T-helper 2 cell (primary cell): ENCODE measurements around the gene ACP1.
A peak's percentile ranks its signal among the peaks of the same experiment; 100 is the strongest.

Experiments used
- DNase-seq, 5 experiments: peaks; one replicate each; pipeline versions ENCODE4 v3.0.0 to v3.0.0-alpha.2; 2012 to 2022

ACP1 gene

DNA sequence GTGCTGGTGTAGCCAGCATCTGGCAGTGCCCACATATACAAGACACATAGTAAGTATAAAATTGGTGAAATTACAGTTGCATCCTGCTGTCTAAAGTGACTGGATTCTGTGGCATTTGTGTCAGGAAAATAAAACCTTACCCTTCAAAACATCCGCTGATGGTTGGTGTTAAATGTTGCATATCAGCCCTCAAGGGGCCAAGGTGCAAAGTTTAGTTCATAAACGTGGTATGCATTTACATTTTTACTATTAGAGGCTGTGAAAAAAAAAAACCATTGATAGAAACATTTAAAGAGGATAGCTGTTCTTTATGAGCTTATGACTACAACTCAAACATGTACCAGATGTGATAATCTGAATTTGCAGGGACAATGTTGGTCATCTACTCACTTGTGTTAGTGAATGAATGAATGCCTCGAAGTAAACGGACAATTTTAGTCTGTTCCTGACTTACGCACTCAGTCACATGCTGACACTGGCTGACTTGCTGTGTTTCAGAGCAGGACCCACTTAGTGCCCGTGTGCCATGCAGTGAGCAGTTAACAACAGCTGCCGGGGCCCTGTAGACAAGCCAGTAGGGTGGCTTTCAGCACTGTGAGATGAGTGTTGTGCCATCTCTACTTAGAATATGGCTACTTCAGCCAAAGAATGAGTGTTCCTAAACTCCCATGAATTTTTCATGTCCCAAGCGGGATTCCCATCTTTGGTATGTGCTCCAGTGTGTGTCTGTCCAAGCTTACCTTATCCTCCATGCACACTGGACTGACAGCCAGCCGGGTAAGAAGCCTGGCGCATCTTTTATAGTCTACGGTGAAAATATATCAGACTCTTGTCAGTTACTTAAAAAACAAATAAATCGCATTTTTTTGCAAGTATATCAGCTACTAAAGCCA, 17.9 kb downstream of the ACP1 start:
- DNase-seq = no peak

DNA sequence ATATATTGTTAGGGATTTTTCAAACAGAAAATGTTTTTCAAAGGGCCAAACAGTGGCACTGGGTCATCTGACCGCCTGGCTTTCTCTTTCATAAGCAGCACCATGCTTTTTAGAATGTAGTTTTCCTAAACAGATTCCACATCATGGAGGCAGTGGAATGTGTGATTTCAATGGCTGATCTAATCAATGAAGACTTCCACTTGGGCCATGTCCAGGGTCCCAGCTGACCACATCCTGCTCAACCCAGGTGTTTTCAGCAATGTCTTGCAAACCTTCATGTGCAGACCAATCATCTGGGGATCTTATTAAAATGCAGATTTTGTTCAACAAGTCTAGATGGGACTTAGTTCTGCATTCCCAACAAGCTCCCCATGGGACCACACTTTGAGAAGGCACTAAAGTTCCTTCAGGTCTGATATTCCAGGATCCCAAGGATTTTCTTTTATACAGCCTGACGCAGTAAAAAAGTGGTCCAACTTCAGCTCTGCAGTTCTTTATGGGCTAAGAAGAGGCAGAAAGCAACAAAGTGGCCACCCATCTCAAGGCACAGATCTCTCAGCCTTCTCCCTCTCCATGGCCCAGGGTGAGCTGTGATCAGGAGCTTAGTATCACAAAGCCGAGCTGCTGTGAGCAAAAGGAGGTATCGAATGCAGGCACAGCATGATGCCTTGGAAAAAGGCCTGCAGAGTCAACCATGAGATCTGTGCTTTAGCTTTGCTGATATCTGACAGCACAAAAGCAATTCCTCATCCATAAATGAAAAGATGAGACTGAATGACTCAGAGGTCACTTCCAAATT, 19.4 kb downstream of the ACP1 start:
- no peak for DNase-seq

DNA sequence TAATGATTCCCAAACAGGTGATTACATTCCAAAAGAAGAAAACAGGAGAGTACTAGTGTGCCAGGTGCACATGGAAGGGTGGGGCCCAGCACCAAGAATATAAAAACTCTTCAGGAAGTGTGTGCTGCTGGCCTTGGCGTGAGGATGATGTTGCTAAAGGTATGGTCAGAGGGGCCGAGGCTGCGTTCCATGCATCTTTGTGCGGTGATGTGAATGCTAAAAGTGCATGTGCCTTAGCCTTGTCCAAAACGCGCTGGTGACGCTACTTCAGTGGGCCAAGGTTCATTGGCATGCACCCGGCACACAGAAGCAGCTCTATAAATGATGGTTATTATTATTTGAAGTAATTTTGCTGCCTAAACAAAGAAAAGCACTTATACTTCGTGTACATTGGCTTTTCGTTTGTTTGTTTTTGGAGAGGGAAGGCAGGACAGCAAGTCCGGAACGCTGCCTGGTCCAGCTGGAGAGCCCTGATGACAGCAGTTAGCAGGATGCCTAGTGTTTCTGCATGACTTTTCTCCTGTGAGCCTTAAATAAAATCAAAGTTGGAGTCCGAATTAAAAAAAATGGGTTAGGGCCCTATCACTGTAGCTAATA, 20.2 kb downstream of the ACP1 start:
- DNase-seq = no peak

DNA sequence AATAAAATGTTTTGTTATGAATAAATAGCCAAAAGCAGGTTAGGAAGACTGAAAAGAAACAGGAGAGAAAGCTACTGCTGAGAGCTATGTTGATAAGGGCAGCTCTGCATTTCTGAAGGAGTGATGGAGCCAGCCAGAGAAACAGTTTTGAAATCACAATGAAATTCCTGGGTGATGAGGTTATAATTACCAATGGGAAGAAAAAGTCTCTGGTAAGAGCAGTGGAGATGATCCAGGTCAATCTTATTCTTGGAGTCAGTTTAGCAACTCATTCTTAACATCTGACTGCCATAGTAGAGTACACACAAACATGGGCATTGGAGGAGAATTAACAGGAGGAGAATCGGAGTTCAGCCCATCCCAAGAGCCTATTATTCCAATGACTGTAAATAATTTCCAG, 20.8 kb downstream of the ACP1 start:
- DNase-seq = no peak

DNA sequence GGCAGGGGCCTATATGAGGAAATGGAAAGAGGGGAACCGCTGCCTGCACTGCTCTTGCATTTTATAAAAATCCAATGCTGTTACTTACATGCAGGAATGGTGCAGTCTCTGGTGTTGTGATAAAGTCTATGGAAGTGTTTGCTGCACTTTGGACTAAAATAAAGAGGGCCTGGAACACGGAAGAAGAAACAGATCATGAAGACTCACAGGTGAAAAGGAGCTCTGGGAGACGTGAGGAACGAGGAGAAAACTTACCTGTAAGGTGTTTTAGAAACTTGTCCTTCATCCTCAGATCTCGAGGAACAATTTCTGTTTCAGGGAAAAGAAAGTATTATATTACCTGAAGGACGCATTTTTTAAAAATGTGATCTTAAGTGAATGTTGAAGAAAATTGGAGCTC, 21.3 kb downstream of the ACP1 start:
- DNase-seq = no peak

DNA sequence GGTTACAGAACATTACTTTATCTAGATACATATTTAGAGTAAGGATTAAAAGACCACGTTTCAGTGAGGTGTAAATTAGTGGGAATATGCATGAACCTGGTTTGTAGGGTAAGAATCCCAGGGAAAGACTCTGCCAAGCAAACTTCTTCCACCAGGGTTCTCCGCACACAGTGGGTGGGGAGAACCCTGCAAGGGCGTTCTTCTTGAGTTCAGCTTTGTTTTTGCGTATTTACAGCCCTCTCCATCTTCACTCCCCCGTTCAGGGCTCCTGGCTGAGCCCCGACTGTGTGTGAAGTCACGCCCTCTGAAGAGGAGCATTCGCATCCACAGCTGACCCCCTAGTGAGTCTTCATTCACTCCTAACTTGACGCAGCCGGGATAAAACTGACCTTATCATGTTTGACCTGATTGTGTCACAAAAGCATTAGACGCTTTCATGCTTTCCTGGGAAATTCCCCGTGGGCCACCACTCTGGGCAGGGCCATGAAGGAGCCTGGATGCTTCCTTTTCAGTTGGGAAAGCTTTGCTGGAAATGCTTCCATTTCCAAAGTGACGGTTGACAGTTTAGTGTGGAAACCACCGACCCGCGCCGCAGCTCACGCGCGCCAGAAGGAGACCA, 22.1 kb downstream of the ACP1 start:
- no peak for DNase-seq

DNA sequence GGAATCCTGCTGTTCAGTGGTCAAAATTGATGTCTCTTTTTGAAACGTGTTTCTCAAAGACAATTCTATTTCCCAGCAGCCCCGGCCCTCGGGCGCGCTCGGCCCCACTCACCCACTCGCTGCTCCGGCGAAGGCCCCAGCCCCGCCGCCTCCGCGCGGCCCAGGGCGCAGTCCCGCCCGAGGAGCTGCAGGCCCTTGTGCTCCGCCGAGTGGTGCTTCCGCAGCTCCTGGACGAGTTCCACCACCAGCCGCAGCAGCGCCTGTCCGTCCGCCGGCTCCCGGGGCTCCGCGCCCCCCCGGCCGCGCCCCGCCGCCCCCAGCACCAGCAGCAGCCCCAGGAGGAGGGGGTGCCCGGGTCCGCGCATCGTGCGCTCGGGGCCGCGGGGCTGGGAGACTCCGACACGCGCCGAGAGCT, 22.7 kb downstream of the ACP1 start:
- peak in 1 of 5 experiments; percentile 36 for DNase-seq

DNA sequence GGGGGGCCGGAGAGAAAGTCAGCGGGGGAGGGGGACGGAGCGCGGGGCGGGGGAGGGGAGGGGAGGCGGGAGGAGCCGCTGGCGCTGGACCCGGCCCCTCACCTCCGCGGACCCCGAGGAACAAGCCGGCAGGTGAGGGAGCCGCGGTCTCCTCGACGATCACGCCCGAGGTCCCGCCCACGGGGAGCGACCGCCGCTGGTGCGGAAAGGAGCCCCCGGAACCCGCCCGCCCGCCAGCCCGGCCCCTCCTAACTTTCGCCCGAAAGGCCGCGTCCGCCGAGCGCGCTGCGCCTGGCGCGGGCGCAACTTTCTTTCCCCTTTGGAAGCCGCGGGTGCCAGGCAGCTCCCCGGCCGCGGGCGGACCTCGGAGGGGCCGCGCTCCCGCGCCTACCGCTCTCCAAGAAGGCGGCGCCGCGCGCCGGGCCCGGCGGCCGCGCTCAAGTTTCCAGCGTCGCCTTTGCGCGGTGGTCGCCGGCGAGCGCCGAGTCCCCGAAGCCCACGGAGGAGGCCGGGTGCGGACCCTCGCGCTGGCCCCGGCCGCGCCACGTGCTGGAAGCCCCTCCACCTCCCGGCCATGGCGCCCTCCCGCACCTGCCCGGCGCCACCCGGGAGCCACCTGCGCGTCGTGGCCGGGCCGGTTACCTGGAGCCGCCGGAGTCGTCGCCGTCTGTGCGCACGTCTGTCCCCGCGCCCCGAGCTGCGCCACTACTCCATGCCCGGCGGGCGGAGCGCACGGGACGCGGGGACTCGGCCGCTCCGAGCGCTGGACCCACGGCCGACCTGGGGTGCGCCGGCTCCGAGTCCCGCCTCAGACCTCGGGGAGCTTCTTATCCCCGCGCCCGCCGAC, 23.4 kb downstream of the ACP1 start, which contains the start of gene ALKAL2:
Gene ALKAL2, minus strand, starts transcription at position 181 of the 847 bp plus-strand sequence. CDS start 256 bp downstream, outside the sequence.
- peak in 1 of 5 experiments; percentile 38 for DNase-seq

DNA sequence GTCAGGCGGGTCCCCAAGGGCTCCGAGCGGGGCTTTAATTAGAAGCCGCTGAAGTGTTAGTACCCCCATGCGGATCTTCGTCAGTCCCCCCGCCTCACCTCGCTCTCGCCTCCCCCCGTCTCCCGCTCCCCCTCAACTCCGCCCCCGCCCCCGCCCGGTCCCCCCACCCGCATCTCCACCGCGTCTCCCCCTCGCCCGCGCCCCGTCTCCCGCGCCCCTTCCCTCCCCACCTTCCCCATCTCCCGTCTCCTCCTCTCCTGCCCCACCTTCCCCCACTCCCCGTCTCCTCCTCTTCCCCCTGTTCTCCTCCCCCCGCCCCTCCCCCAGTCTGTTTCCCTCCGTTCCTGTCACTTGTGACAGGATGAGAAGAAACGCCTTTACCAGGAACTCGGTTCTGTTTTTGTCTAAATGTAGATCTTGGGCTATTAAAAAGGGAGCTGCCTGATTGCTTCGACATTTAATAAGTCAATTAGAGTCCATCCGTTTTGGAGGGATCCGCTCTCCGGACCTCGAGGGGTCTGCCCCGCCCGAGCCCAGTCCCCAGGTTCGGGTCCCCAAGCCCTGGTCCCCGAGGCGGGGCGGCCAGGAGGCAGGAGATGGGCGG, 24.1 kb downstream of the ACP1 start:
- no peak for DNase-seq

DNA sequence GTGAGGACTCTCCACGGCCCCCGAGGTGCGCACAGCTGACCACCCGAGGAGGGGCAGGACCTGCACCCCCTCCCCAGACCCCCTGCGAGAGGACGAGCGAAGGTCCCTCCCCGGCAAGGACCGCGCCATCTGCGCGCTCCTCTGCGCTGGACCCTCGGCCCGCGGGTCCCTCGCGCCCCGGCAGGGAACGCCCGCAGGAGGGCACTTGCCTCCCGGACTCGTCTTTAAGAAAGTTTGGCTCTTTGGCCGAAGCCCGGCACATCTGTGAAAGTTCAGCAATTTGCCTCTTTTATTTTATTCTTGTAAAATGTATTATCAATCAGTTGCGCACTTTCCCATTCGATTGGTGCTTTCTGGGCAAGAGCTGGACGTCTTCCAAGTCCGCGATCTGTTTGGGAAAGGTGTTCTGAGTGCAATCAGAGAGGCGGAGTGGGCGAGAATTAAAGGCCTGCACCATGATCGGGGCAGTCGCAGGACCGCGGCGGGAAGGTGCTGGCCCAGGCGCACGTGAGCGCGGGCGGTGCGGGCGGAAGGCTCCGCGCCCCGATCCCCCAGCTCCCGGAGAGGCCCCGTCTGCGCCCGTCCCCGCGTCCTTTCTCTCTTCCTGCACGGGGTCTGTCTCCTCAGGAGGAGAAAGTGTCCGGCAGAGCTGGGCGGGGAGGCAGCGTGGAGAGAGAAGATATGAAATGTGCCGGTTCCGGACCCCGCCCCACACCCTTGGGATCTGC, 24.8 kb downstream of the ACP1 start:
- no peak for DNase-seq

DNA sequence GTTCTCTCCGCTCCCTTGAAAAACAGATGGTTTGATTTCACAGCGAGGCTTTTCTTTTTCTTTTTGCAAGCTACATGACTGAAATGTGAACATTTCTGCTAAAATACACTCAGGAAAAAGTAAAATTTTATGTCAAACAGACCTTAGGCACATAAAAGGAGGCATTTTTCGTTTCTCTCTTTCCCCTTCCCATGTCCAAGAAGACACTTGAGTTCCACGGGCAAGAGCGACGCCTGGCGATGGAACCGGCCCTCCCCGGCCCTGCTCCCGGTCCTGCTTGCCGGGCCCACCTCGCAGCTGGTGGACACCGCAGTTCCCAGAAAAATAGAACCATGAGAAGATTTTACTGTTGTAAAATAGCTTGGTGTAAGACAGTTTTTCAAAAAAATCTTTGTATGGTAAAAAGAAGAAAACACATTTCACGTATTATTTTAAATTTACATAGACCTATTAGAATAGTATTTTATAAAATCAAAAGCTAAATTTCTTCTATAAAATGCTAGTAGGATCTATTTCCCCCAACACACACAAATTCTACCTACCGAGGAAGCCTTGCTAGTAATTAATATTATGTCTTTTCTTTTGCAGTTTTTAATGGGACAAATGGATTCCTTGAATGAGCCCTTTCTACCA, 25.5 kb downstream of the ACP1 start:
- DNase-seq = peak in 4 of 5 experiments; percentile 12 to 38 (median 26)

DNA sequence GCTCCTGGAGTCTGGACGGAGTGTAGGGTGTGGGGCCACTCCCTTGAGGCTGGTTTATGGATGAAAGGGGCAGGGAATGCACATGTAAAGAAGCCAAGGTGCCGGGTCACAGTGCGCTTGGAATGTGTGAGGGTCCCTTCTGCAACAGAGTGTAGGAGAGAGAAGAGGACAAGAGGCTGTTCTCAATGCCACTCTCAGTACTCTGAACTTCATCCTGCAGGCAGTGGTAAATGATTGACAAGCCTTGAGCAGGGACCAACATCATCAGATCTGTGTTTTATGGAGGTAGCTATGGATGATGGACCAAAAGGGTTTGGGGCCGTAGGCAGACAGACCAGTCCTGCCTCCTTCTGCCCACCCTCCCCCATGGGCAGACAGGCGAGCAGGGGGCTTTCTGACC, 30.3 kb downstream of the ACP1 start:
- no peak for DNase-seq

DNA sequence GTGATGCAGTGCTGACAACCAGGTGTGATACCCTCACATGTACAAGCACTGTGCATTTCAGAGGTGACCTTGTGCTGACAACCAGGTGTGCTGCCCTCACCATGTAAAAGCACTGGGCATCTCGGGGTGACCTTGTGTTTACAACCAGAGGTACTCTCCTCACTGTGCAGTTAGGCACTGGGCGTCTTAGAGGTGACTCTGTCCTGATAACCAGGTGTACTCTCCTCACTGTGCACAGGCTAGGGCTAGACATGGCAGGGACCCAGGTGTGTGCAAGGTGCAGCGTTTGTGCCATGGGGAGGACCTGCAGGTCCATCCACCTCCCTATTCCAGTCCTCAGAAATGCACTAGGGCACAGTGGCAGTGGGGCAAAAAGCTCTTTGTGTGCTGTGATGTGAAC, 31.6 kb downstream of the ACP1 start:
- no peak for DNase-seq

DNA sequence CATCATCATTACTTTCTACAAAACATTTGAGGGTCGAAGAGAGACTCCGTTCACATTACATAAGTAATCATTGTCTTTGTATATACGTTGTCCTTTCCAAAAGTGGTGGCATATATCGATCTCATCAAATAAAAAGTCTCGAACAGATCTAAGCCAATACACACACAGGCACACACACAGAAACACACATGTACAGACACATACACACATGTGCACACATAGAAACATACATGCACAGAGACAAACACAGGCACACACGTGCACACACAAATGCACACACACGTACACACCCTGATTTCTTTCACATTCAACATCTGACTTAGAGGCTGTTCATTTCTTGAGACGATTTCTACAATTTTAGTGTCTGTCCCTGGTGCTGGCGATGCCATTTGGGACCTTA, 40.6 kb downstream of the ACP1 start:
- DNase-seq = no peak

DNA sequence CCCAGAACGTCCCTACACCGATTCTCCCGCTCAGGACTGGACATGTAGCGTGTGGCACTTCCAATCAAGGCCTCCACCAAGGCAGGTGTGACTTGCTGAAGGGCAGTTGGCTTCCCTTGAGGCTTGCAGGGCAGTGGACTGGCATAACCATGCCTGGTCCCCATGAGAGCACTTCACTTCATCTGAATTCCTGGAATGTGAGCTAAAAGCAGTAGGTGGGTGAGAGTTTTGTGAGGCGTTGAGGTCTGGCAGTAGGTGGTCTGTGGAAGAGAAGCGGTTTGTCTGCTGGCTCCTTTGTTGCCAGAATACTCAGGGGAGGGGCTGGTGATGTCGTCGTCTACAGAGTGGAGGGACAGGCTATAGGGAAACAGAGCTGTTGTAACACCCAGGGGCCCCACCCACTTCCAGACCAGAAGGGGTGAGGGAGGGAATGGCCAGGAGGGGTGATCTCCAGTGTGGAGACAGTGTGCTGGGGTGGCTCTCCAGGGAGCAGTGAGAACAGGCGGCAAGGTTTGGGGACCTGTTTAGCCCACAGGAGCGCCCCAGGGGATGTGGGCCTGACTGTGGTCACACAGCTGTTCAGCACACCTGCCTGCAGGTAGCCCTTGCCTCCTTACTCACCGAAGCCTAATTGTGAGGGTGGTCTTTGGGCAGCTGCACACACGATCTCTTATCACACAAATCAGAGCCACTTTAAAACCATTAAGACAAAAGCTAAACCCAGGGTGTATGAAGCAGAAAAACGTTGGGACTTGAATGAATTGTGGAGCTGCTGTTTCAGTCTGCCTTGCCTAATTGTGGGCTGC, 44.6 kb downstream of the ACP1 start:
- DNase-seq = no peak

DNA sequence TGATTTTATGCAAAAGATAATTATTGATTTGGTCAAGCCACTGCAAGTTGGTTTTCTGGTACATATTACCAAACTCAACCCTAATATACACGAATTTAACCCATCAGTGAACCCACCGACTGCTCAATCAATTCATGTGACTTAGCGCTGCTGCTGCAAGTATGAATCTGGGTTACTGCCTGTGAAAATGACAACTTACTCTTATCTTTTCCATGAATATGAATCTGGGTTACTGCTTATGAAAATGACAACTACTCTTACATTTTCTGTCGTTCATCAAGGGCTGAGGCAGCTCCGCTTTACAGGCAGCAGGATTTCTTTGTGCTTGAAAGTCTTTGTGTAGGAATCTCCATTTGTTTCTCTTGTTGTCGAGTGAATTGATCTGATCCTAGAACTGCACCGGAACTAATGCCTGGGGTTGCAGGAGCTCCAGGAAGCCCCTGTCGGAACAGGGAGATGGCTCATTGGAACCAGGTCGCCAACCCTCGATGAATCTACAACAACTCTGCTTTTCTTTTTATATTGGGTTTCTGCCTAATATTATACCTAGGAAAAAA, 45.3 kb downstream of the ACP1 start:
- DNase-seq = no peak

DNA sequence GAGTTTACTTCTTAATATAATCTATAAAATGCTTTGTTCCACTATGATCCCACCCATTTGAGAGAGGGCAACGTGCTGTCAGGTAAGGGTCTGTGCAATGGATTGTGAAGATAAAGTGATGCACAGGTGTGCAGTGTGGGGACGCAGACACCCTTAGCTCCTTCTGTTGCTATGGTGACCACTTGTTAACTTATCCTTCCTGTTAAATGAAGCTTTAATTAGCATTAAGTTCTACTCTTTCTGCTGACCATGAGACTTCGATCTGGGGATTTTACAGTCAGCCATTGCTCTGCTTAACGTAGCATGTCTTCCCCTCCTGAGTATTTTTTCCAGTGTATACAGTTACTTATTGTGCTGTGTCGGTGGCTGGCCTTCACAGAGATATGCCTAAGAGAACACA, 46.2 kb downstream of the ACP1 start:
- DNase-seq = no peak

DNA sequence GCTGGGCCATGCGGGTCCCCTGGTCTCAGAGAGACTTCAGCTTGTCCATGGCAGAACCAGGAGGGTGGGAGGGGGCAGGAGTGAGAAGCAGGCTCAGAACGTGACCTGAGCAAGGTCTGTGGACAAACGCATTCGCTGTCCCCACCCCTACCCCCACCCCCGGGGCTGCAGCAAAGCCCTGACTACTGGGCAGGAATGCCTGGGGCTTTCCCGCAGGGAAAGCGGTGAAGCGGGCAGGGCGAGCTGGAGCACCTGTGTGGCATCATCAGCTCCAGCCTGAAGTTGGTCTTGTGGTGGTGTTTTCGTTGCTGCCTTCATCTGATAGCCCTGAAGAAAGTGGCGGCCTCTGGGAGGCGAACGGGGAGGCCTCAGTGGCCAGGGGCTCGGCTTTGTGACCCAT, 49.2 kb downstream of the ACP1 start:
- DNase-seq = no peak
